Memory B cell (primary cell): ENCODE results near the gene PAX3.
A peak's percentile ranks its signal among the peaks of the same experiment; 100 is the strongest.

Source experiments
- ATAC-seq: fragments of 150-1000 bp; cut with Tn5 transposase; 2 replicates; pipeline ENCODE4 v1.10.0; 2021; ENCODE audit warnings: low read depth, mild to moderate bottlenecking, moderate library complexity
- DNase-seq, 2 donors: peaks; one replicate each; pipeline ENCODE4 v3.0.0; 2022; ENCODE audit warnings: low spot score in 2 of 2
- H3K27ac Mint-ChIP-seq: one replicate; pipeline ENCODE4 v1.8.0; 2022; ENCODE audit warnings: mild to moderate bottlenecking, moderate library complexity, mixed read lengths
- H3K27me3 Mint-ChIP-seq: one replicate; pipeline ENCODE4 v1.8.0; 2022; ENCODE audit warnings: mixed read lengths
- H3K36me3 Mint-ChIP-seq: one replicate; pipeline ENCODE4 v1.8.0; 2022; ENCODE audit warnings: mild to moderate bottlenecking, mixed read lengths
- H3K4me1 Mint-ChIP-seq: one replicate; pipeline ENCODE4 v1.8.0; 2022; ENCODE audit warnings: mixed read lengths
- H3K4me3 Mint-ChIP-seq: one replicate; pipeline ENCODE4 v1.8.0; 2022; ENCODE audit warnings: mild to moderate bottlenecking, moderate library complexity, mixed read lengths
- H3K9me3 Mint-ChIP-seq: one replicate; pipeline ENCODE4 v1.8.0; 2022; ENCODE audit warnings: mixed read lengths

PAX3 gene

GRCh38 chr2:222297600-222297935 is 1.2 kb downstream of the PAX3 start:
- peaks cover 19% of the 10 kb centered on the region for H3K4me1 Mint-ChIP-seq

GRCh38 chr2:222296911-222297599 is 1.7 kb downstream of the PAX3 start:
- Mint-ChIP-seq H3K9me3 (peaks cover 3% of the 10 kb centered on the region), H3K27me3 (peaks cover 40% of the 10 kb centered on the region), H3K36me3 (peaks cover 6% of the 10 kb centered on the region), H3K4me3 (no peak overlapping the region), H3K27ac (no peak overlapping the region), H3K4me1 (peaks cover 19% of the 10 kb centered on the region)
- DNase-seq (no peak), ATAC-seq (no peak)

More at GRCh38 chr2:222297600-222297935, 1.2 kb downstream of the PAX3 start:
- peaks cover 3% of the 10 kb centered on the region for H3K9me3 Mint-ChIP-seq
- H3K36me3 Mint-ChIP-seq, result peaks cover 6% of the 10 kb centered on the region
- H3K4me3 Mint-ChIP-seq, result no peak overlapping the region
- peaks cover 41% of the 10 kb centered on the region for H3K27me3 Mint-ChIP-seq
- DNase-seq (no peak), ATAC-seq (no peak)
- H3K27ac Mint-ChIP-seq, result no peak overlapping the region

GRCh38 chr2:222296311-222296741 is 2.5 kb downstream of the PAX3 start:
- Mint-ChIP-seq H3K4me1 (peaks cover 19% of the 10 kb centered on the region), H3K9me3 (peaks cover 3% of the 10 kb centered on the region), H3K4me3 (no peak overlapping the region), H3K27ac (no peak overlapping the region), H3K27me3 (peaks cover 36% of the 10 kb centered on the region), H3K36me3 (peaks cover 6% of the 10 kb centered on the region)
- ATAC-seq, result no peak
- DNase-seq, result no peak

- Mint-ChIP-seq H3K9me3 (peaks cover 3% of the 10 kb centered on the region), H3K27ac (no peak overlapping the region), H3K36me3 (peaks cover 6% of the 10 kb centered on the region), H3K4me3 (peak overlapping the region; percentile 65), H3K27me3 (peaks cover 37% of the 10 kb centered on the region), H3K4me1 (peaks cover 19% of the 10 kb centered on the region)
- DNase-seq (no peak), ATAC-seq (no peak)
These were observed 3.3 kb downstream of the PAX3 start for GRCh38 chr2:222295368-222296062.

GRCh38 chr2:222294996-222295367 is 3.8 kb downstream of the PAX3 start:
- Mint-ChIP-seq H3K36me3 (peaks cover 6% of the 10 kb centered on the region), H3K4me1 (peaks cover 19% of the 10 kb centered on the region), H3K27ac (no peak overlapping the region), H3K4me3 (peak overlapping the region; percentile 65), H3K9me3 (peaks cover 3% of the 10 kb centered on the region), H3K27me3 (peaks cover 41% of the 10 kb centered on the region)
- DNase-seq (no peak), ATAC-seq (no peak)

- ATAC-seq (no peak), DNase-seq (no peak)
- no peak overlapping the region for H3K27ac Mint-ChIP-seq
- H3K36me3 Mint-ChIP-seq, result peaks cover 3% of the 10 kb centered on the region
- H3K9me3 Mint-ChIP-seq, result no peaks in the 10 kb centered on the region
- H3K27me3 Mint-ChIP-seq, result peaks cover 40% of the 10 kb centered on the region
- no peak overlapping the region for H3K4me3 Mint-ChIP-seq
- peaks cover 16% of the 10 kb centered on the region for H3K4me1 Mint-ChIP-seq
These were observed 4.9 kb downstream of the PAX3 start for GRCh38 chr2:222293660-222294630.

- no peaks in the 10 kb centered on the region for H3K9me3 Mint-ChIP-seq
- peaks cover 37% of the 10 kb centered on the region for H3K27me3 Mint-ChIP-seq
These were observed 6.4 kb downstream of the PAX3 start for GRCh38 chr2:222292149-222293134.

GRCh38 chr2:222291485-222291841 is 7.3 kb downstream of the PAX3 start:
- ATAC-seq (no peak), DNase-seq (no peak)
- H3K9me3 Mint-ChIP-seq, result no peaks in the 10 kb centered on the region
- peaks cover 3% of the 10 kb centered on the region for H3K36me3 Mint-ChIP-seq
- H3K4me3 Mint-ChIP-seq, result no peak overlapping the region
- no peak overlapping the region for H3K27ac Mint-ChIP-seq
- peaks cover 11% of the 10 kb centered on the region for H3K4me1 Mint-ChIP-seq
- H3K27me3 Mint-ChIP-seq, result peaks cover 34% of the 10 kb centered on the region

More at GRCh38 chr2:222292149-222293134, 6.4 kb downstream of the PAX3 start:
- H3K27ac Mint-ChIP-seq, result no peak overlapping the region
- DNase-seq, result no peak
- peaks cover 3% of the 10 kb centered on the region for H3K36me3 Mint-ChIP-seq
- no peak overlapping the region for H3K4me3 Mint-ChIP-seq
- ATAC-seq, result no peak
- H3K4me1 Mint-ChIP-seq, result peaks cover 16% of the 10 kb centered on the region

- no peak for DNase-seq
- ATAC-seq, result no peak
- Mint-ChIP-seq H3K4me1 (peaks cover 11% of the 10 kb centered on the region), H3K27ac (no peak overlapping the region), H3K4me3 (no peak overlapping the region), H3K36me3 (peaks cover 3% of the 10 kb centered on the region), H3K27me3 (peaks cover 32% of the 10 kb centered on the region), H3K9me3 (no peaks in the 10 kb centered on the region)
These were observed 7.9 kb downstream of the PAX3 start for GRCh38 chr2:222290736-222291484.

GRCh38 chr2:222290401-222290735 is 8.4 kb downstream of the PAX3 start:
- H3K4me3 Mint-ChIP-seq, result no peak overlapping the region
- ATAC-seq (no peak), DNase-seq (no peak)
- H3K36me3 Mint-ChIP-seq, result peaks cover 3% of the 10 kb centered on the region
- no peaks in the 10 kb centered on the region for H3K9me3 Mint-ChIP-seq
- H3K4me1 Mint-ChIP-seq, result peaks cover 9% of the 10 kb centered on the region
- H3K27me3 Mint-ChIP-seq, result peaks cover 28% of the 10 kb centered on the region
- no peak overlapping the region for H3K27ac Mint-ChIP-seq

GRCh38 chr2:222289278-222290160 is 9.3 kb downstream of the PAX3 start:
- Mint-ChIP-seq H3K9me3 (no peaks in the 10 kb centered on the region), H3K4me3 (no peak overlapping the region), H3K27me3 (peaks cover 24% of the 10 kb centered on the region), H3K36me3 (no peaks in the 10 kb centered on the region), H3K4me1 (peaks cover 3% of the 10 kb centered on the region), H3K27ac (no peak overlapping the region)
- no peak for DNase-seq
- no peak for ATAC-seq

GRCh38 chr2:222288590-222289277 is 10.1 kb downstream of the PAX3 start:
- ATAC-seq (no peak), DNase-seq (no peak)
- no peak overlapping the region for H3K27ac Mint-ChIP-seq
- H3K27me3 Mint-ChIP-seq, result peaks cover 24% of the 10 kb centered on the region
- H3K36me3 Mint-ChIP-seq, result no peaks in the 10 kb centered on the region
- H3K4me3 Mint-ChIP-seq, result no peak overlapping the region
- no peaks in the 10 kb centered on the region for H3K9me3 Mint-ChIP-seq
- no peaks in the 10 kb centered on the region for H3K4me1 Mint-ChIP-seq
